Embryonic facial prominence (tissue), 1 donor: ENCODE results near the gene MYO16.
"Not testable (repeated sequence)": the region's sequence is repeated elsewhere in the genome, so short reads cannot be mapped to it uniquely, and the experiment has no call there.

Source experiments
- DNase-seq: peaks from one replicate; pipeline ENCODE4 v3.0.0-alpha.2; 2016; ENCODE audit errors: extremely low spot score

The MYO16 gene

GRCh38 chr13:108974686-108975085 lies 345.3 kb downstream of the MYO16 start:
- no peak for DNase-seq

GRCh38 chr13:108980237-108980636 lies 350.8 kb downstream of the MYO16 start:
- DNase-seq, result no peak

GRCh38 chr13:108981407-108981806 lies 352.0 kb downstream of the MYO16 start:
- no peak for DNase-seq

GRCh38 chr13:108983273-108983672 lies 353.9 kb downstream of the MYO16 start:
- DNase-seq, result no peak

- DNase-seq, result no peak
Observed at GRCh38 chr13:108984251-108984920, 355.0 kb downstream of the MYO16 start.

GRCh38 chr13:108985166-108985565 lies 355.8 kb downstream of the MYO16 start:
- no peak for DNase-seq

DNA sequence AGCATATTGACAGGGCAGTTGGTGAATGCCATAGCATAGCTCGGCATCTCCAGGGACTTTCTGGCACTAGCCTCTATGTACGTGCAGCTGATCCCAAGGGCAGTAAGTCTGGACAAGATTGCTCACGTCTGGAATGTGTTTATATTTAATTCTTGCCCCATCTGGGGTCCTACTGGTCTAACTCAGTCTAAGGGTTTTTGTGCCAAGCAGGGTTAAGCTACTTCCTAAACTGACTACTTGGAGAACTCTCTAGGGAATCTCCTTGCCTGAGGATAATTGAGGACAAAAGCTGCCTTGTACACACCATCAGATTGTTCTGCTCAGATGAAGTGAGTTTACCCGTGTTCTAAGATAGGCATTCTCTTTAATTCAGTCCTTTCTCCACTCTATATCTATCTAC lies 358.1 kb downstream of the MYO16 start:
- no peak for DNase-seq

GRCh38 chr13:108987944-108988343 lies 358.5 kb downstream of the MYO16 start:
- no peak for DNase-seq

DNA sequence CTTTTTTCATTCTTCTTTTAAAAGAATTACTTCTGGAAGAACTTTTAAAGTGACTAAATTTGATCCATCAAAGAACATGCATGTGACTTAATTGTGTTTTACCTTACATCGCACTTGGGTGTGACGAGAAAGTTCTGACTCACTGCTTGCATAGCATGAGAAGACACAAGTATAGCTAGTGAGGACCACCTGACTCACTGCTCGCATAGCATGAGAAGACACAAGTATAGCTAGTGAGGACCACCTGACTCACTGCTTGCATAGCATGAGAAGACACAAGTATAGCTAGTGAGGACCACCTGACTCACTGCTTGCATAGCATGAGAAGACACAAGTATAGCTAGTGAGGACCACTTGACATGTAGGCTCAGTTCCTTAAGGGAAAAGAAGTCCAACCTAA lies 362.0 kb downstream of the MYO16 start:
- DNase-seq, result not testable (repeated sequence)

- DNase-seq, result no peak
Observed at GRCh38 chr13:108993346-108993745, 363.9 kb downstream of the MYO16 start.

DNA sequence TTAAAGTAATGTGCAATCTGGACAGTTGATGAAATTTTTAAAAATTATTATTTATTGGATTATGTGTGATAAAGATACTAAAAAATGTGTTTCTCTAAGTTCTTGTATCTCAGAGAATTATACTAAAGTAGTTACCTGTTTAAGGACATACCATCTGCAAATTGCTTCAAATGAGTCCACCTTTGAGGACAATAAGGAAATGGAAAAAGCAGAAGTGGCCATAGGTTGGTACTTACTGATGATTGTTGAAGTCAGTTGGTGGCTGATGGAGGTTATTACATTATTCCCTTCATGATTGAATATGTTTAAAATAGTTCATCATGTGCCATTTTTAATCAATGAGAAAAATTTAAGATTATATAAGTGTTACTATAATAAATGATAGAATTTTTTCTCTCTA lies 367.0 kb downstream of the MYO16 start:
- no peak for DNase-seq

DNA sequence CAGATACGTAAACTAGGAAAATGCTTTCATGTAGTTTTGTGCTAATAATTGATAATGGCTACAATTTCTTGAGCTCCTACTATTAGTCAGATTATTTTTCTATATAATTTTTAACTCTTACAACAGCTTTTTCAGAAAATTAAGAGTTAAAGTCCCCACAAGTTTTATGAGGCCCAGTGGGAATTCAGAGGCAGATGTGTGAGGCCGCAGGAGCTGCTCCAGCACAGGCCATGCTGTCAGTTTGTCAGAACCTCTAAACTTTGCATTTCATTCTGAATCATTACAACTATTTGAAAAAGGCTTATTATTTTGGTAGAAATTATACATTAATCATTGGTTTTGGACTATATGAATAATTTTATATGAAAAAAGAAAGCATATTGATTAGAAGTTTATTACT lies 370.8 kb downstream of the MYO16 start:
- DNase-seq, result no peak

DNA sequence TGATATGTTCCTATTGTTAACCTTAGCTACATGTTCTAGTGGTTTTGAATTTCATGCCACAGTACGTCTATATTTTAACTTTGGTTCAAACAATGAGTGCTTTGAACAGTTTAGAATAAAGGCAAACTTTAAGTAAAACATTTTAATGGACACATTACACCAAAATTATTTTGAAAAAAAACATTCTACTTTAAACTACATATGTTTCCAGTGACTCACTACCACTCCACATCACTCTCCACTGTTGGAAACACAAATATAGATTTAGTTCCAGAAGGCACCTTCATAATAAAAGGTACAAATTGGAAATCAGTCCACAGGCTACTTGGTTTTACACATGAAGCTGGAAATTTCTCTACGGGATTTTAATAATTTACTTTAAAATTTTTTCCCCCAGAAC lies 373.5 kb downstream of the MYO16 start:
- no peak for DNase-seq

DNA sequence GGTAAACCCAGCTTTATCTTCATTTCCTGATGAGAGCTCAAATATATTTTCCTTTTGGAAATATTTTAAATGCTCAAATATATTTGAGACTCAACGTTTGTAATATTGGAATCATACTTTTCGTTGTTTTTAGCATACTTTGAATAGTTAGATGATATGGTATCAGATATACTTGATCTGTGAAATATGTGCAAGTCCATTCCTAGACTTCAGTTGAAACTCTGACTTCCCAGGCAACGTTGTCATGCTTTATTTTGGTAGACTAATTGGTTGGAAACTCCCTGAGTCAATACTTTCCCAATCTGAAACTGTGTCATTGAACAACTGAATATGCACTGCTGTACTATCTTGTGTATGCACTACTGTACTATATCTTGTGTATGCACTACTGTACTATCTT lies 378.5 kb downstream of the MYO16 start:
- DNase-seq, result no peak

GRCh38 chr13:109009756-109010155 lies 380.3 kb downstream of the MYO16 start:
- DNase-seq, result no peak

GRCh38 chr13:109010912-109011311 lies 381.5 kb downstream of the MYO16 start:
- no peak for DNase-seq

- DNase-seq, result no peak
Observed at GRCh38 chr13:109012115-109012514, 382.7 kb downstream of the MYO16 start.

DNA sequence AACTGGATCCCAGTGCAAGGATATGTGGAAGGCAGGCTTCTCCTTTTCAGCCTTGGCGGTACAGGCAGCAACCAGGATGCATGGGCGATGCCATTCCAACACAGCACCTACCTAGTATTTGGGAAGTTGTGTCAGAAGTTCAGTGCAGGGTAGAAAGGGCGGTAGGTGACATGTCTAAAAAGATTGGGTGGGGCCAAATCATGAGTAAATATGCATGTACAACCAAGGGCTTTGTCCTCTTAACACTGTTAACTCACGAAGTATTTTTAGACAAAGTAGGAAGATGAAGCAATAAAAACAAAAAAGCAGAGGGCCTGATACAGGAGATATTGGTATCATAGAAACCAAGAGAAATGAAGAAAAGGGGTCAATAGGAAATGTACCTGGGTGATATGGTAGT lies 392.1 kb downstream of the MYO16 start:
- DNase-seq, result no peak

GRCh38 chr13:109024611-109025010 lies 395.2 kb downstream of the MYO16 start:
- no peak for DNase-seq

DNA sequence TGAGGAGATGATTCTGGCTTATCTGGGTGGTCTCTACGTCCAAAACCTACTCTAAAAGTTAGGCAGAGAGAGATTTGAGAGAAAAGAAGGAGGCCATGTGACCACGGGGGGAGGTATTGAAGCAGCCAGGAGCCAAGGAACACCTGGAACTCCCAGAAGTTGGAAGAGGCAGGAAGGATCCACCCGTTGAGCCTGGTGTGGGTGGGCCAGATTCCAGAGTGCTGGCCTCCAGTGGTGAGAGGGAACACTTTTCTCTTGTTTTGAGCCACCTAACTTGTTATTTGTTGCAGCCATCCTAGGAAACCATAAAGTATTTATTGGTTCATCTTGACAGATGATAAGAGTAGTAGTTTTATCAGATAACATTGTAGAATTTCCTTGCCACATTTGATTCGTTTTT lies 396.9 kb downstream of the MYO16 start:
- DNase-seq, result no peak

DNA sequence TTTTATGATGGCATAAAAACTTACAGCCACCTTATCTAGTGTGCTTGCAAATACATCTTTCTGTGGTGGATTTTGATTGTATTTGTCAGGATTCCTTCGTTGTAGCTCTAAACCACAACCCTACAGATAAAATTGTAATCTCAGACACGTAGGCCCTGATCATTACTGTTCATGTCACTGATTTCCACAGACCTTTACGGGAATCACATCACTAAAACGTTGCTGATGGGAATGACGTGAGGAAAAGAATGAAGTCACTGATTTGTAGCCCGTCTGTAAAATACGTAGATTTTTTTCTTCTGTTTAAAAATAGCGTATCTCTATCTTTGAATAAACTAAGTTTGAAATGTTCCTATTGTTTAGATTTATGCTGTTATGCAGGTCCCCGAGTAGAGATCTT lies 399.2 kb downstream of the MYO16 start:
- no peak for DNase-seq

DNA sequence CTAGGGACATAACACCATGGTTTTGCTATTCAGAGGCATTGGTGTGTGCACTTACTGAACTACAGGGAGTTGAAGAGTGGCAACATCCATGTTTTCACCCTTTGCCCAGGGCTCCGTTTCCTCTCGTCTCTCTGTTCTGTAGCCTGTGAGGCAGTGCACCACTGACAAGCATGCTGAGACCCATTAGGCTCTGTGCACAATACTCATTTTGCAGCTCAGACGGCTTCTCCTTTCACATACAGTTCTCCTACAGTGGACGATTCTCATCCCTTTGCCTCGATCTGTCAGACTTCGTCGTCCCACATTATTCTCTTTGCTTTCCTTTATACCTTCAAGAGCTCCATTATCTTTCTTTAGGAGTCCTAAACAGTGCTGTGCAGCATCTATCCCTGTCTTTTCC lies 403.7 kb downstream of the MYO16 start:
- DNase-seq, result no peak

- DNase-seq, result no peak
Observed at GRCh38 chr13:109036078-109036780, 406.8 kb downstream of the MYO16 start.

GRCh38 chr13:109043636-109044035 lies 414.2 kb downstream of the MYO16 start:
- no peak for DNase-seq
